Measurements from ENCODE around the gene TACC2. TPM values are rescaled to one million over a fixed set of nuclear protein-coding genes. Genes with fewer than 3 reads are reported as not detected.
A peak's percentile ranks its signal among the peaks of the same experiment; 100 is the strongest.

TACC2 gene
- total and polyA plus RNA-seq, 4 donors, result 21.6 to 107 (median 64.9) TPM

DNA sequence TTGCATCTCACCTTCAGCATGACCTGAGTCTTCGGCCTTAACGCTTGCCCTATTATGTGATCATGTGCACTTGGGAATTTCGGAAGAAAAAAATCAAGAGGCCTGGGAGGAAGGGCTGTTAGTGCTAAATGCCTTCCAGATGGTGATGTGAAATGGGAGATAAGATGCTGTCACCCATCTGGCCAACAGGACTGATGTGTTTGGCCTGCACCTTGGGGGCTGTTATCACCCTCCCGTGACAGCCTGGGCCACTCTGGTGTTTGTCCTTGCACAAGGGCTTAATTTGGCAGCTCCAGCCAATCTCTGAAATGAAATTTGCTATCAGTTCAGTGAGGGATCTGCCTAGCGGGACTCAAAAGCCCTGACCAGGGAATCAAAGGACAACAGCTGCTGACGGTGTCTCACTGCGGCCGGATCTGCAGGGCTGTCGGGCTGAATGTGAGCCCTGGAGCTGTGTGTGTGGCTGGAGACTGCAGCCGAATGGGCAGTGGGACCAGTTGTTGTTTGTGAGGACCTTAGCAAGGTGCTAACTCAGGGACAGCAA lies 150.7 kb downstream of the TACC2 start:
- peak in 1 of 6 donors; percentile 49 for DNase-seq (ENCODE audit: low read depth in 4 of 6, low spot score in 6 of 6)
- WGBS (ENCODE audit: insufficient coverage), result 63% methylated on average over 10 of the region's 10 CpGs

GRCh38 chr10:122140461-122140902 lies 151.5 kb downstream of the TACC2 start:
- DNase-seq (ENCODE audit: low read depth in 4 of 6, low spot score in 6 of 6), result peak in 1 of 6 donors; percentile 66
- Histone ChIP-seq H3K4me1 (ENCODE audit: control insufficient read depth, insufficient read depth, low read length) (peaks cover 45% of the 10 kb centered on the region), H3K27ac (ENCODE audit: low read depth, low read length) (no peak overlapping the region), H3K4me3 (ENCODE audit: low read depth, low read length) (no peak overlapping the region), H3K36me3 (ENCODE audit: control insufficient read depth, insufficient read depth, low read length) (no peaks in the 10 kb centered on the region), H3K9me3 (ENCODE audit: control insufficient read depth, insufficient read depth, low read length) (no peaks in the 10 kb centered on the region), H3K27me3 (ENCODE audit: control insufficient read depth, insufficient read depth, low read length) (no peaks in the 10 kb centered on the region)
- WGBS (ENCODE audit: insufficient coverage), result 77% methylated on average over 9 of the region's 9 CpGs

More for the DNA sequence above, 150.7 kb downstream of the TACC2 start:
- no peaks in the 10 kb centered on the region for H3K27me3 ChIP-seq (ENCODE audit: control insufficient read depth, insufficient read depth, low read length)
- H3K4me1 ChIP-seq (ENCODE audit: control insufficient read depth, insufficient read depth, low read length), result peaks cover 45% of the 10 kb centered on the region
- H3K36me3 ChIP-seq (ENCODE audit: control insufficient read depth, insufficient read depth, low read length), result no peaks in the 10 kb centered on the region
- H3K27ac ChIP-seq (ENCODE audit: low read depth, low read length), result no peak overlapping the region
- no peak overlapping the region for H3K4me3 ChIP-seq (ENCODE audit: low read depth, low read length)
- H3K9me3 ChIP-seq (ENCODE audit: control insufficient read depth, insufficient read depth, low read length), result no peaks in the 10 kb centered on the region

DNA sequence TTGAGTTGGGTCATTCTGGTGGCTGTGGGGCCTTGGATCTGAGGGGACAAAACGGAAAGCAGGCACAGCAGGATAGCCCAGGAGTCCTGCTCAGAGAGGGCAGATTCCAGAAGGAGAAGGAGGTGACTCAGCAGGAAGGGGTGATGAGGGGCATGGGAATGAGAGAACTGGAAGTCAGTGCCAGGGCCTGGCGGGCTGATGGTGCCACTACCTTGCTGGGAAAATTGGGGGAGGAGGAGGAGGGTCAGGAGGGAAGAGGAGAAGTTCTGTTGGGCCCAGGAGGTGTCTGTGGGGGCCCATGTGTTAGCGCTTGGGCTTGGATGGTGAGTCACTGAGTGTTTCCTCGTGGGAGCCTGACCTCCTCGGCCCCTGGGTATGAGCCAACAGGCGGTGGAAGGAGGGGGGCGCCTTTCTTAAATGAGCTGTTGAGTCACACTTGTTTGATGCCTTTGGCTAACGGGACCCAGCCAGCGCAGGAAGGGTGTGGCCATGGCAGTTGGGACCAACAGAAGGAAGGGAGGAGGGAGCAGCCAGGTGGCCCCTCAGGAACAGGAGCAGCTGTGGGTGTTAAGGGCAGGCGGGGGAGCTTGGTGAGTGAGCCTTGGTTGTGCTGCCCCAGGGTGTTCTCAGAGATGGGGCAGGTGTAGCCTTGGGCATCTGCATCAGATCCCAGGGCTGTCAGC lies 152.1 kb downstream of the TACC2 start:
- no peaks in the 10 kb centered on the region for H3K9me3 ChIP-seq (ENCODE audit: control insufficient read depth, insufficient read depth, low read length)
- peaks cover 45% of the 10 kb centered on the region for H3K4me1 ChIP-seq (ENCODE audit: control insufficient read depth, insufficient read depth, low read length)
- peak in 1 of 6 donors; percentile 46 for DNase-seq (ENCODE audit: low read depth in 4 of 6, low spot score in 6 of 6)
- no peak overlapping the region for H3K27ac ChIP-seq (ENCODE audit: low read depth, low read length)
- H3K4me3 ChIP-seq (ENCODE audit: low read depth, low read length), result no peak overlapping the region
- WGBS (ENCODE audit: insufficient coverage), result 55% methylated on average over 10 of the region's 10 CpGs
- H3K36me3 ChIP-seq (ENCODE audit: control insufficient read depth, insufficient read depth, low read length), result no peaks in the 10 kb centered on the region
- H3K27me3 ChIP-seq (ENCODE audit: control insufficient read depth, insufficient read depth, low read length), result no peaks in the 10 kb centered on the region

DNA sequence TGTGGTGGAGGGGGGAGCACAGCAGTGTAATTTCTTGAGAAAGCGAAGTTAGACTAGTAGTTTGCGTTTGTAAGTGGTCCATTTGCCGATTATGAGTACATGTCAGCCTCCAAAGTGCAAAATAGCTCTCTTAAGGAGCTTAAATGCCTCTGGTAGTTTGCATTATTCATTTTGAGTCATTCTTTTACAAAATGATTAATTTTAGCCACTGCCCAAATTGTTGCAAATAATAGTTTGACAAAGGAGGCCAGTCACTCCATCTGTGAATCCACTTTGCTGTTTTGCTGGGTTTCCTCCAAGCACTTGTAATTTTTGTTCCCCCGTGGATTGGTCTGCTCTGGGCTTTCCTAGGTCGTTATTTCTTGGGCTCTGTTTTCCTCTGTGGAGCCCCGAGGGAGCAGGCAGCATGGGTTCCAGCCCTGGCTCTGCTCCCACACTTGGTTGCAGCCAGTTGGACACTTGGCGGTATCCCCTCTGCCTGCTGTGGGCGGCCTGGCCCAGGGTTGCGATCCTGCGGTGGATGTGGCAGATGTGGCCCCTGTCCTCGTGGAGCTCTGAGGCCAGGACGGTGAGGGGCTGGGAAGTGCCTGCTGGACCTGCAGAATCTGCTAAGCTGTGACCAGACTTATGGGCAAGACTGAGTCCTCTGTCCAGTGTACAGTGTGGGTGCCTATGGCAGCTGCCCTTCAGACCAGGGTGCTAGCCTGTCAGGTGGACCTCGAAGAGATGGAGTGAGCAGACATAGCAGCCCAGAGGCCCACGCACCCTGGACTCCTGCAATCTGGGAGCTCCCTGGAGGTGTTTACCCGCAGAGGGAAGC lies 153.1 kb downstream of the TACC2 start:
- peaks cover 45% of the 10 kb centered on the region for H3K4me1 ChIP-seq (ENCODE audit: control insufficient read depth, insufficient read depth, low read length)
- DNase-seq (ENCODE audit: low read depth in 4 of 6, low spot score in 6 of 6), result no peak
- H3K4me3 ChIP-seq (ENCODE audit: low read depth, low read length), result no peak overlapping the region
- H3K27ac ChIP-seq (ENCODE audit: low read depth, low read length), result peak overlapping the region; percentile 45
- no peaks in the 10 kb centered on the region for H3K27me3 ChIP-seq (ENCODE audit: control insufficient read depth, insufficient read depth, low read length)
- H3K36me3 ChIP-seq (ENCODE audit: control insufficient read depth, insufficient read depth, low read length), result no peaks in the 10 kb centered on the region
- 71% methylated on average over 15 of the region's 15 CpGs for WGBS (ENCODE audit: insufficient coverage)
- no peaks in the 10 kb centered on the region for H3K9me3 ChIP-seq (ENCODE audit: control insufficient read depth, insufficient read depth, low read length)

DNA sequence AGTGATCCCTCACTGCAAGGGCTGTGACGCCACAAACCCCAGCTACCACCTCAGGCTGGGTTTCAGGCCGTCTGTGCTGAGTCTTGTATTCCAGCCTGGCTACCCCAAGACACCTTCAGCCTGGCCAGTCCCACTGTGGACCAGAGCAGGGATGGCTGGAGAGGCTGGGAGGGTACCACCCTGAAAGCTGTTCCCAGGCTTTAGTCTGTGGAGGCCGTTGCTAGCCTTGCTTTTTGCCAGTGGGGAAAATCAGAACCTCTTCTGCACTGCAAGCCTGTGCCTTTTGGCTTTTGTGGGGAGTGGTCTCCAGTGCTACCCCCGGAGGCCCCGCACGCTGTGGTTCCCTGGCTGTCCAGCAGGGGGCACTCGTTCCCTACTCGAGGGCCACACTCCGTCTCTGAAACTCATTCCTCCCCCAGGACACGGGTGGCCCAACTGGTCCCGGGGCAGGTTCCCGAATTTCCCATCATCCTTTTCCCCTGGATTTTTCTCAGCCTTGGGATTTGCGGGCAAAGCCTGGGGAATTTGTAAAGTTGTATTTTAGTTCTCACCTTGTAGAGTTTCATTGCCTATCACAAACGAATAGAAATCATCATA lies 153.8 kb downstream of the TACC2 start:
- Histone ChIP-seq H3K4me1 (ENCODE audit: control insufficient read depth, insufficient read depth, low read length) (peaks cover 47% of the 10 kb centered on the region), H3K4me3 (ENCODE audit: low read depth, low read length) (no peak overlapping the region), H3K27ac (ENCODE audit: low read depth, low read length) (peak overlapping the region; percentile 45), H3K9me3 (ENCODE audit: control insufficient read depth, insufficient read depth, low read length) (no peaks in the 10 kb centered on the region), H3K27me3 (ENCODE audit: control insufficient read depth, insufficient read depth, low read length) (no peaks in the 10 kb centered on the region), H3K36me3 (ENCODE audit: control insufficient read depth, insufficient read depth, low read length) (no peaks in the 10 kb centered on the region)
- peak in 2 of 6 donors; percentile 58 to 59 for DNase-seq (ENCODE audit: low read depth in 4 of 6, low spot score in 6 of 6)
- 24% methylated on average over 8 of the region's 14 CpGs for WGBS (ENCODE audit: insufficient coverage)

GRCh38 chr10:122143238-122143841 lies 154.4 kb downstream of the TACC2 start:
- Histone ChIP-seq H3K4me1 (ENCODE audit: control insufficient read depth, insufficient read depth, low read length) (peaks cover 53% of the 10 kb centered on the region), H3K9me3 (ENCODE audit: control insufficient read depth, insufficient read depth, low read length) (no peaks in the 10 kb centered on the region), H3K27ac (ENCODE audit: low read depth, low read length) (peak overlapping the region; percentile 75), H3K4me3 (ENCODE audit: low read depth, low read length) (no peak overlapping the region), H3K36me3 (ENCODE audit: control insufficient read depth, insufficient read depth, low read length) (no peaks in the 10 kb centered on the region), H3K27me3 (ENCODE audit: control insufficient read depth, insufficient read depth, low read length) (no peaks in the 10 kb centered on the region)
- 77% methylated on average over 6 of the region's 14 CpGs for WGBS (ENCODE audit: insufficient coverage)
- DNase-seq (ENCODE audit: low read depth in 4 of 6, low spot score in 6 of 6), result peak in 2 of 6 donors; percentile 28 to 65

GRCh38 chr10:122144199-122144598 lies 155.2 kb downstream of the TACC2 start:
- Histone ChIP-seq H3K4me1 (ENCODE audit: control insufficient read depth, insufficient read depth, low read length) (peaks cover 57% of the 10 kb centered on the region), H3K9me3 (ENCODE audit: control insufficient read depth, insufficient read depth, low read length) (no peaks in the 10 kb centered on the region), H3K4me3 (ENCODE audit: low read depth, low read length) (no peak overlapping the region), H3K27me3 (ENCODE audit: control insufficient read depth, insufficient read depth, low read length) (no peaks in the 10 kb centered on the region), H3K27ac (ENCODE audit: low read depth, low read length) (no peak overlapping the region), H3K36me3 (ENCODE audit: control insufficient read depth, insufficient read depth, low read length) (no peaks in the 10 kb centered on the region)
- DNase-seq (ENCODE audit: low read depth in 4 of 6, low spot score in 6 of 6), result no peak
- WGBS (ENCODE audit: insufficient coverage), result 73% methylated on average over 2 of the region's 2 CpGs

- H3K27me3 ChIP-seq (ENCODE audit: control insufficient read depth, insufficient read depth, low read length), result no peaks in the 10 kb centered on the region
- no peaks in the 10 kb centered on the region for H3K9me3 ChIP-seq (ENCODE audit: control insufficient read depth, insufficient read depth, low read length)
- no CpG with 5 or more reads among the region's 2 CpGs for WGBS (ENCODE audit: insufficient coverage)
- no peak for DNase-seq (ENCODE audit: low read depth in 4 of 6, low spot score in 6 of 6)
- peaks cover 2% of the 10 kb centered on the region for H3K36me3 ChIP-seq (ENCODE audit: control insufficient read depth, insufficient read depth, low read length)
- no peak overlapping the region for H3K4me3 ChIP-seq (ENCODE audit: low read depth, low read length)
- H3K4me1 ChIP-seq (ENCODE audit: control insufficient read depth, insufficient read depth, low read length), result peaks cover 60% of the 10 kb centered on the region
- H3K27ac ChIP-seq (ENCODE audit: low read depth, low read length), result no peak overlapping the region
Measured at GRCh38 chr10:122145113-122145512, 156.2 kb downstream of the TACC2 start.

DNA sequence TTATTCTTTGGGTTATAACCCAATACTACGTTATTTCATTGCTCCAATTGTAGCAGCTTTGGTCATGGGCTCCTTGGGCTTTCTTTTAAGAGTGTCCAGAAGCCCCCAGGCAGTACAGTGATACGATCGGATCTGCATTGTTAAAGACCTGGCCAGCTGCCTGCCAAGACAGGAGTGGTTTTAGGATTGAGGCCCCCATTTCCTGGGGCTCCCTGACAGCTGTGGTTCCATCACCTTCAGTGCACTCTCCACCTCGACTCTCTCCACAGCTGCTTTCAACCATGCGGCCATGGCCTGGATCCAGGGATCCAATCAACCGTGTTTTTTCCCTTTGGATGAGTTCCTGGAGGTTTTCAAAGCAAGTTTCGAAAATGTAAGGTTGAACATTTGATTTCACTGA lies 158.7 kb downstream of the TACC2 start:
- Histone ChIP-seq H3K27ac (ENCODE audit: low read depth, low read length) (no peak overlapping the region), H3K9me3 (ENCODE audit: control insufficient read depth, insufficient read depth, low read length) (no peaks in the 10 kb centered on the region), H3K36me3 (ENCODE audit: control insufficient read depth, insufficient read depth, low read length) (peaks cover 4% of the 10 kb centered on the region), H3K27me3 (ENCODE audit: control insufficient read depth, insufficient read depth, low read length) (no peaks in the 10 kb centered on the region), H3K4me3 (ENCODE audit: low read depth, low read length) (no peak overlapping the region), H3K4me1 (ENCODE audit: control insufficient read depth, insufficient read depth, low read length) (peaks cover 60% of the 10 kb centered on the region)
- DNase-seq (ENCODE audit: low read depth in 4 of 6, low spot score in 6 of 6), result peak in 2 of 6 donors; percentile 61 to 84
- 36% methylated on average over 4 of the region's 7 CpGs for WGBS (ENCODE audit: insufficient coverage)
